ENCODE results near the gene CERS2. TPM values are rescaled to one million over a fixed set of nuclear protein-coding genes. Genes with fewer than 3 reads are reported as not detected.

The CERS2 gene
- total RNA-seq, 1 donor = 159 TPM

DNA sequence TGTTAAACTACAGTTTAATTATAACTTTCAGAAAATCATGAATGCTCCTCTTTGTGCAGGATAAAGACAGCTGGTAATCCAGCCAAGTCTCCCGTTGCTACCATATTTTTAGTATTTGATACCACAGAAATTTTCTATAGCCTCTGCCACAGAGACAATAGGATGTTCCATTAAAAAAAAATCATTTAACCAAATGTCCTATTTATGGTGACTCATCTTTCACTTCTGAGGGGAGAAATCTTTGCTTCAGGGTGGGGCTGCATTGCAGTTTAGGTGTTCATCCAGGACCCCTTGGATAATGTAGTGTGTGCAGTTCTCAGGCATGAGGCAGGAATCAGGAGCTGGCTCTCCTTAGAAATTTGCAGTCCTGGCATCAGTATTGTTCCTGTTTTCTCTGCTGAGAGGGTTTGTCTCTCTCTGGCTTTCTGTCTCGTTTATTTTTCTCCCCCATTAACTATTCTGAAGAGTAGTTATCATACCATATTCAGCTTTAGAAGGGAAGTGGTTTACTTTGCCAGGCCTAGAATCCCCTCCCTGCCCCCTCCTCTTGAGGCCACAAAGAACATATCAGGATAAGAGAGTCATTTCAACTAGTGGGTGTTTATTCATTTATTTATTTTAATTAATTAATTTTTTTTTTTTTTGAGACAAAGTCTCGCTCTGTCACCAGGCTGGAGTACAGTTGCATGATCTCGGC is 36.7 kb upstream of the CERS2 start:
- peaks cover 15% of the 10 kb centered on the region for H3K79me2 ChIP-seq (ENCODE audit: insufficient read depth, low read length)
- H3K27ac ChIP-seq (ENCODE audit: low read depth, low read length) = no peak overlapping the region
- no peaks in the 10 kb centered on the region for H3K27me3 ChIP-seq (ENCODE audit: insufficient read depth, low read length)
- H3K4me3 ChIP-seq (ENCODE audit: insufficient read depth, low read length) = no peak overlapping the region
- no peak overlapping the region for H3K4me2 ChIP-seq (ENCODE audit: insufficient read depth, low read length)
- H3K36me3 ChIP-seq (ENCODE audit: insufficient read depth, low read length) = no peaks in the 10 kb centered on the region
- H4K20me1 ChIP-seq (ENCODE audit: insufficient read depth, low read length) = no peaks in the 10 kb centered on the region
- H3K4me1 ChIP-seq (ENCODE audit: insufficient read depth, low read length) = peaks cover 35% of the 10 kb centered on the region
- no peak for DNase-seq (ENCODE audit: insufficient read length, low spot score, missing footprints)
- no peak overlapping the region for H2AFZ ChIP-seq (ENCODE audit: low read length)
- H3K9me3 ChIP-seq (ENCODE audit: low read depth, low read length) = no peaks in the 10 kb centered on the region
- TF ChIP-seq, protein P1, sequence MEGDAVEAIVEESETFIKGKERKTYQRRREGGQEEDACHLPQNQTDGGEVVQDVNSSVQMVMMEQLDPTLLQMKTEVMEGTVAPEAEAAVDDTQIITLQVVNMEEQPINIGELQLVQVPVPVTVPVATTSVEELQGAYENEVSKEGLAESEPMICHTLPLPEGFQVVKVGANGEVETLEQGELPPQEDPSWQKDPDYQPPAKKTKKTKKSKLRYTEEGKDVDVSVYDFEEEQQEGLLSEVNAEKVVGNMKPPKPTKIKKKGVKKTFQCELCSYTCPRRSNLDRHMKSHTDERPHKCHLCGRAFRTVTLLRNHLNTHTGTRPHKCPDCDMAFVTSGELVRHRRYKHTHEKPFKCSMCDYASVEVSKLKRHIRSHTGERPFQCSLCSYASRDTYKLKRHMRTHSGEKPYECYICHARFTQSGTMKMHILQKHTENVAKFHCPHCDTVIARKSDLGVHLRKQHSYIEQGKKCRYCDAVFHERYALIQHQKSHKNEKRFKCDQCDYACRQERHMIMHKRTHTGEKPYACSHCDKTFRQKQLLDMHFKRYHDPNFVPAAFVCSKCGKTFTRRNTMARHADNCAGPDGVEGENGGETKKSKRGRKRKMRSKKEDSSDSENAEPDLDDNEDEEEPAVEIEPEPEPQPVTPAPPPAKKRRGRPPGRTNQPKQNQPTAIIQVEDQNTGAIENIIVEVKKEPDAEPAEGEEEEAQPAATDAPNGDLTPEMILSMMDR (IDR thresholded peaks at IDR 0.05; ENCODE audit: extremely low read depth, low read depth, low read length) = no peak

DNA sequence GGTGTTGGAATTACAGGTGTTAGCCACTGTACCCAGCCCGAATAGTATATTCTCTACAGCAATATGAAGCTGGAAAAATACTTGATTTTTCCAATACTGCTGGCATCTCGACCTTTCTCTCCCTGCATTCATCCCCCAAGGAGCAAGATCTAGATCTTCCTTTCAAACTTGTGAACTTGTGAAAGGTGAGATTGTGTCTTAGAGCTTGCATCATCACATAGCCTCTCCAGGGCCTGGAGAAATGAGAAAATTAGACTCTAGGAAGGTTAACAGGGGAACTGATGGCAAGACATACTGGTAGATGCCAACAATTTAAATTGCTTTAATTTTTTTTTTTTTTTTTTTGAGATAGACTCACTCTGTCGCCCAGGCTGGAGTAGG is 35.7 kb upstream of the CERS2 start:
- Histone ChIP-seq H3K4me2 (ENCODE audit: insufficient read depth, low read length) (no peak overlapping the region), H3K9me3 (ENCODE audit: low read depth, low read length) (no peaks in the 10 kb centered on the region), H3K36me3 (ENCODE audit: insufficient read depth, low read length) (no peaks in the 10 kb centered on the region), H3K4me3 (ENCODE audit: insufficient read depth, low read length) (no peak overlapping the region), H3K4me1 (ENCODE audit: insufficient read depth, low read length) (peaks cover 45% of the 10 kb centered on the region), H3K27ac (ENCODE audit: low read depth, low read length) (no peak overlapping the region), H4K20me1 (ENCODE audit: insufficient read depth, low read length) (no peaks in the 10 kb centered on the region), H2AFZ (ENCODE audit: low read length) (no peak overlapping the region), H3K27me3 (ENCODE audit: insufficient read depth, low read length) (no peaks in the 10 kb centered on the region), H3K79me2 (ENCODE audit: insufficient read depth, low read length) (peaks cover 24% of the 10 kb centered on the region)
- TF ChIP-seq, protein P1 (IDR thresholded peaks at IDR 0.05; ENCODE audit: extremely low read depth, low read depth, low read length) = no peak
- no peak for DNase-seq (ENCODE audit: insufficient read length, low spot score, missing footprints)

DNA sequence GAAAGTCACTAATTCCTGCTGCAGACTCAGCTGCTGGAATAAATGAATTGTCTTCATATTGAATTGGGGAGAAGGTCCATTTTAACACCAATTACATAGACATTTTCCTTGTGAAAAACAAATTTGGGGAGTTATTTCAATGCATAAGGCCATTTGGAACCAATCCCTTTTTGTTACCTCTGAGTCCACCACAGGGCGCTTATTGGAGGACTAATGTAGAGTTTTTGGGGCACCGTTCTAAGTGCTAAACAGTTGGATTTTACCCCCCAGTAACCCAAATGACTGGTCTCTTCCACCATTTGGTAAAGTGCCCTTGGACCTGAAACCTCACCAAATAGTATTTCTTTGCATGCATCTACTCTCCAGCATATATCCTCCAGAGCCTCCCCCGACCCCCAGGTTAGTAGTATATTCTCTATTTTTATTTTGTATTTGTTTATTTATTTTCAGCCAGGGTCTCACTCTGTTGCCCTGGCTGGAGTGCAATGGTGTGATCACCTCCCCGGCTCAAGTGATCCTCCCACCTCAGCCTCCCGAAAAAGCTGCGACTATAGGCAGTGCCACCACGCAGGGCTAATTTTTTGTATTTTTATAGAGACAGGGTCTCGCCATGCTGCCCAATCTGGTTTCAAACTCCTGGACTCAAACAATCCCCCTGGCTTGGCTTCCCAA is 35.2 kb upstream of the CERS2 start:
- Histone ChIP-seq H3K27me3 (ENCODE audit: insufficient read depth, low read length) (no peaks in the 10 kb centered on the region), H4K20me1 (ENCODE audit: insufficient read depth, low read length) (no peaks in the 10 kb centered on the region), H3K4me1 (ENCODE audit: insufficient read depth, low read length) (peaks cover 48% of the 10 kb centered on the region), H3K79me2 (ENCODE audit: insufficient read depth, low read length) (peaks cover 26% of the 10 kb centered on the region), H3K4me3 (ENCODE audit: insufficient read depth, low read length) (peak overlapping the region; percentile 99), H3K4me2 (ENCODE audit: insufficient read depth, low read length) (peak overlapping the region; percentile 92), H3K36me3 (ENCODE audit: insufficient read depth, low read length) (no peaks in the 10 kb centered on the region), H2AFZ (ENCODE audit: low read length) (no peak overlapping the region), H3K9me3 (ENCODE audit: low read depth, low read length) (no peaks in the 10 kb centered on the region), H3K27ac (ENCODE audit: low read depth, low read length) (peak overlapping the region; percentile 91)
- TF ChIP-seq, protein P1 (IDR thresholded peaks at IDR 0.05; ENCODE audit: extremely low read depth, low read depth, low read length) = no peak
- no peak for DNase-seq (ENCODE audit: insufficient read length, low spot score, missing footprints)

DNA sequence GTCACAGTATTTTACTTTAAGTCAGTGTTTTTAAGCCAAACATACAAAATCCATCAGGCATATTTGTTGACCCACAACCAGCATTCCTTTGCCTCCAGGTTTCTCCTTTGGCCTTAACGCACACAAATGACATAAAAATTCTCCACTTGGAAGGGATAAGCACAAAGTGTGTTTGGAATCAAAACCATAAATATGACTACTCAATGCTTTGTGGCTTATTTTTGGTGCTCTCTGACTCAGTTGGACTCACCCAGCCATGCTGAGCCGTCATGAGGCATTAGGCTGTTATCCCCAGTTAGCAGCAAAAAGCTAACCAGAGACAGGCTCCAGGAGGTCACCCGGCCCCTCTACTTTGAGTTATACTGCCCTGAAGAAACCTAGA is 34.6 kb upstream of the CERS2 start:
- Histone ChIP-seq H3K4me3 (ENCODE audit: insufficient read depth, low read length) (peak overlapping the region; percentile 99), H3K4me1 (ENCODE audit: insufficient read depth, low read length) (peaks cover 49% of the 10 kb centered on the region), H3K36me3 (ENCODE audit: insufficient read depth, low read length) (no peaks in the 10 kb centered on the region), H3K4me2 (ENCODE audit: insufficient read depth, low read length) (peak overlapping the region; percentile 92), H3K27me3 (ENCODE audit: insufficient read depth, low read length) (no peaks in the 10 kb centered on the region), H3K27ac (ENCODE audit: low read depth, low read length) (peak overlapping the region; percentile 91), H3K9me3 (ENCODE audit: low read depth, low read length) (no peaks in the 10 kb centered on the region), H3K79me2 (ENCODE audit: insufficient read depth, low read length) (peaks cover 30% of the 10 kb centered on the region), H2AFZ (ENCODE audit: low read length) (peak overlapping the region; percentile 99), H4K20me1 (ENCODE audit: insufficient read depth, low read length) (no peaks in the 10 kb centered on the region)
- TF ChIP-seq, protein P1 (IDR thresholded peaks at IDR 0.05; ENCODE audit: extremely low read depth, low read depth, low read length) = no peak
- peak; percentile 82 for DNase-seq (ENCODE audit: insufficient read length, low spot score, missing footprints)
